Measurements from ENCODE around the gene LENG1. TPM values are rescaled to one million over a fixed set of nuclear protein-coding genes. Genes with fewer than 3 reads are reported as not detected.
"Not testable (repeated sequence)": the region's sequence is repeated elsewhere in the genome, so short reads cannot be mapped to it uniquely, and the experiment has no call there.

The LENG1 gene
- 10 to 100 TPM; 10.2 to 12.8 TPM for total RNA-seq

DNA sequence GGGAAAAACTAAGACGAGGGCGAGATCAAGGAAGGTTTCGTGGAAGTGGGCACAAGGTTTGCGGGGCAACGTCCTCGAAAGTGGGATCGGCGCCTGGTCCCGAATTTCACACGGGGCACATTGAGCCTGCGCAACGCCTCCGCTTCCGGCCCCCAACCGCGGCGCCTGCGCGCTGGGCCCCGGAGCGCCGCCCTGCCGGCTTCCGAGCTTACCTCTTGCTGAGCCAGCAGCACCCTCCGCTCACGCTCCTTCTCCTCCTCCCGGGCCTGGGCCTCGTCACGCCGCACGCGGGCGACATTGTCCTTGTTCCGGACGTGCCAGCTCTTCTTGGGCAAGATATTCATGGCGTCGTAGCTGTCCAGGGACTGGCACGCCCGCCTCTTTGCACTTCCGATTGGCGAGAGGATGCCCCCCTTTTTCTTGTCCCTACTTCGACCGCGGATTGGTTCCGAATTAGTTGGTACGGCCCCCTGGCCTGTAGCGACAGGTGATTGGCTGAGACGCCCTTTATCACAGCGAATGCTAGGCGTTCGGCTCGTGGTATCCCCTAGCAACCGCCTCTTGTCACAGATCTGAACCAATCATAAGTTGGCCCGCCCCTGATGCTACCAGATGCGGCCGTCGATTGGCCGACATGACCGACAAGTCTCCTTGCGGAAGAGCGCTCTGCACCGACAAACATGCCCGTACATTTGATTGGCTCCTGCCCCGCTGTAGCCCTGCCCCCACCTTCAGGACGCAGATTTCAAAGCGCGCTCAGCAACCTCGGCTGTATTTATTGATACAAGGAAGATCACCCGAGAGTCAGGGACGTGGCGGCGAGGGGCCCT is at the start of gene LENG1:
Gene LENG1, minus strand, starts transcription at position 370 of the 830 bp plus-strand sequence. Its CDS starts 26 bp downstream, at position 344.
- POLR2A ChIA-PET, result interaction anchor here (0.7 to 4.1 kb wide), 14 partner anchors 9 to 293 kb away, joined by 3 to 30 read pairs (median 6); partner anchors contain the start of genes CNOT3, MBOAT7, RPS9 and TFPT
- H3K4me1 Mint-ChIP-seq, result peaks cover 39% of the 10 kb centered on the region

GRCh38 chr19:54208784-54209057 is 49.2 kb upstream of the LENG1 start:
- DNase-seq (no peak), ATAC-seq (ENCODE audit: low read depth) (no peak)
- Mint-ChIP-seq H3K4me3 (no peak overlapping the region), H3K9me3 (no peaks in the 10 kb centered on the region), H3K27ac (no peak overlapping the region), H3K4me1 (peaks cover 60% of the 10 kb centered on the region), H3K36me3 (peaks cover 42% of the 10 kb centered on the region), H3K27me3 (peaks cover 4% of the 10 kb centered on the region)
- POLR2A ChIA-PET, result interaction anchor here (0.7 to 3.7 kb wide), 4 partner anchors 8 to 93 kb away, joined by 3 to 21 read pairs (median 12); partner anchors contain the start of genes MBOAT7, PRPF31, RPS9 and TFPT

More for the DNA sequence above, at the start of gene LENG1:
- H3K36me3 Mint-ChIP-seq, result peaks cover 20% of the 10 kb centered on the region
- ATAC-seq (ENCODE audit: low read depth) (peak; percentile 86), DNase-seq (peak; percentile 91)
- H3K9me3 Mint-ChIP-seq, result no peaks in the 10 kb centered on the region
- peak within 1 kb of the TSS; percentile 97 for H3K4me3 Mint-ChIP-seq
- H3K27me3 Mint-ChIP-seq, result no peaks in the 10 kb centered on the region
- peak within 1 kb of the TSS; percentile 99 for H3K27ac Mint-ChIP-seq

GRCh38 chr19:54207983-54208783 is 48.7 kb upstream of the LENG1 start:
- Mint-ChIP-seq H3K4me3 (peak overlapping the region; percentile 41), H3K9me3 (no peaks in the 10 kb centered on the region), H3K4me1 (peaks cover 63% of the 10 kb centered on the region), H3K36me3 (peaks cover 41% of the 10 kb centered on the region), H3K27me3 (peaks cover 4% of the 10 kb centered on the region), H3K27ac (peak overlapping the region; percentile 19)
- ATAC-seq (ENCODE audit: low read depth), result no peak
- no peak for DNase-seq
- POLR2A ChIA-PET, result interaction anchor here (0.7 to 3.7 kb wide), 4 partner anchors 16 to 93 kb away, joined by 3 to 18 read pairs (median 5); partner anchors contain the start of genes LENG1, MBOAT7, PRPF31 and TFPT

DNA sequence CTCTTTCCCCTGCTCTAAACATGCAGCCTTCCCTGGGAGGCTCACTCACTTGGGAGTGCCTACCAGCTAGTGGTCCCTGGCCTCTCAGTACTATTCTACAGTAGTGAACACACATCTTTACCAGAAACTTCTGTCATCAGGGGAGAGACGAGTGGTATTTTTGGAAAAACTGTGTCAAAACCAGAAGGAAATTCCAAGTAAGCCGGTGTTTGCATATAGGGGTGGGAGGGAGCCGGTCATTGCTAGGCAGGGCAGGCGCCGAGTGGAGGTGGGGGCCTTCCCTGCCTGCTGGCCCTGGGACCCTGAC is 48.1 kb upstream of the LENG1 start:
- POLR2A ChIA-PET, result interaction anchor here (0.9 to 1.2 kb wide), 2 partner anchors 18 to 48 kb away, joined by 3 to 7 read pairs; partner anchors contain the start of genes LENG1 and MBOAT7
- Mint-ChIP-seq H3K27ac (peak overlapping the region; percentile 19), H3K9me3 (no peaks in the 10 kb centered on the region), H3K4me1 (peaks cover 69% of the 10 kb centered on the region), H3K36me3 (peaks cover 42% of the 10 kb centered on the region), H3K27me3 (peaks cover 4% of the 10 kb centered on the region), H3K4me3 (peak overlapping the region; percentile 41)
- no peak for ATAC-seq (ENCODE audit: low read depth)
- DNase-seq, result no peak

GRCh38 chr19:54207193-54207592 is 47.7 kb upstream of the LENG1 start:
- peak overlapping the region; percentile 41 for H3K4me3 Mint-ChIP-seq
- DNase-seq, result not testable (repeated sequence)

GRCh38 chr19:54206831-54207177 is 47.3 kb upstream of the LENG1 start:
- POLR2A ChIA-PET, result interaction anchor here (0.7 to 2.6 kb wide), 2 partner anchors 15 to 18 kb away, joined by 3 to 8 read pairs; partner anchors contain the start of gene MBOAT7
- H3K4me3 Mint-ChIP-seq, result no peak overlapping the region
- no peak overlapping the region for H3K27ac Mint-ChIP-seq
- H3K4me1 Mint-ChIP-seq, result peaks cover 75% of the 10 kb centered on the region
- no peak for DNase-seq
- H3K27me3 Mint-ChIP-seq, result peaks cover 4% of the 10 kb centered on the region
- ATAC-seq (ENCODE audit: low read depth), result no peak
- H3K36me3 Mint-ChIP-seq, result peaks cover 49% of the 10 kb centered on the region
- no peaks in the 10 kb centered on the region for H3K9me3 Mint-ChIP-seq

More at GRCh38 chr19:54207193-54207592, 47.7 kb upstream of the LENG1 start:
- H3K27ac Mint-ChIP-seq; POLR2A ChIA-PET; H3K27me3 Mint-ChIP-seq; ATAC-seq (ENCODE audit: low read depth); H3K9me3 Mint-ChIP-seq: not testable (repeated sequence)
- H3K4me1 Mint-ChIP-seq, result peaks cover 73% of the 10 kb centered on the region
- peaks cover 46% of the 10 kb centered on the region for H3K36me3 Mint-ChIP-seq

GRCh38 chr19:54206030-54206830 is 46.7 kb upstream of the LENG1 start:
- H3K4me3 Mint-ChIP-seq, result no peak overlapping the region
- no peak for DNase-seq

GRCh38 chr19:54204767-54205468 is 45.4 kb upstream of the LENG1 start:
- H3K4me3 Mint-ChIP-seq, result no peak overlapping the region
- POLR2A ChIA-PET, result interaction anchor here (1.2 to 2.6 kb wide), 2 partner anchors 13 to 17 kb away, joined by 4 to 8 read pairs; no protein-coding TSS in a partner anchor
- DNase-seq (no peak), ATAC-seq (ENCODE audit: low read depth) (no peak)
- no peaks in the 10 kb centered on the region for H3K9me3 Mint-ChIP-seq
- H3K27me3 Mint-ChIP-seq, result no peaks in the 10 kb centered on the region
- H3K27ac Mint-ChIP-seq, result no peak overlapping the region
- peaks cover 65% of the 10 kb centered on the region for H3K4me1 Mint-ChIP-seq
- H3K36me3 Mint-ChIP-seq, result peaks cover 46% of the 10 kb centered on the region

More at GRCh38 chr19:54206030-54206830, 46.7 kb upstream of the LENG1 start:
- H3K36me3 Mint-ChIP-seq, result peaks cover 53% of the 10 kb centered on the region
- peaks cover 4% of the 10 kb centered on the region for H3K27me3 Mint-ChIP-seq
- POLR2A ChIA-PET, result interaction anchor here (0.7 to 2.6 kb wide), 3 partner anchors 14 to 18 kb away, joined by 3 to 8 read pairs (median 4); partner anchors contain the start of gene MBOAT7
- H3K4me1 Mint-ChIP-seq, result peaks cover 76% of the 10 kb centered on the region
- no peak for ATAC-seq (ENCODE audit: low read depth)
- H3K27ac Mint-ChIP-seq, result no peak overlapping the region
- no peaks in the 10 kb centered on the region for H3K9me3 Mint-ChIP-seq

- Mint-ChIP-seq H3K36me3 (peaks cover 41% of the 10 kb centered on the region), H3K9me3 (no peaks in the 10 kb centered on the region), H3K27ac (peak overlapping the region; percentile 54), H3K4me3 (peak overlapping the region; percentile 100), H3K27me3 (no peaks in the 10 kb centered on the region), H3K4me1 (peaks cover 59% of the 10 kb centered on the region)
- POLR2A ChIA-PET, result interaction anchor here (5.7 kb wide), 1 partner anchor 14 kb away, joined by 106 read pairs; the partner anchor contains the start of genes MBOAT7 and TSEN34
- ATAC-seq (ENCODE audit: low read depth) (no peak), DNase-seq (no peak)
Measured at GRCh38 chr19:54203151-54203611, 43.7 kb upstream of the LENG1 start.

- no peaks in the 10 kb centered on the region for H3K9me3 Mint-ChIP-seq
- POLR2A ChIA-PET, result interaction anchor here (2.8 to 5.7 kb wide), 3 partner anchors 8 to 42 kb away, joined by 17 to 106 read pairs (median 21); partner anchors contain the start of genes LENG1, MBOAT7 and TSEN34
- DNase-seq (no peak), ATAC-seq (ENCODE audit: low read depth) (no peak)
- peak overlapping the region; percentile 100 for H3K27ac Mint-ChIP-seq
- peak overlapping the region; percentile 100 for H3K4me3 Mint-ChIP-seq
- H3K4me1 Mint-ChIP-seq, result peaks cover 47% of the 10 kb centered on the region
- H3K27me3 Mint-ChIP-seq, result no peaks in the 10 kb centered on the region
- peaks cover 33% of the 10 kb centered on the region for H3K36me3 Mint-ChIP-seq
Measured at GRCh38 chr19:54201980-54202379, 42.5 kb upstream of the LENG1 start.

DNA sequence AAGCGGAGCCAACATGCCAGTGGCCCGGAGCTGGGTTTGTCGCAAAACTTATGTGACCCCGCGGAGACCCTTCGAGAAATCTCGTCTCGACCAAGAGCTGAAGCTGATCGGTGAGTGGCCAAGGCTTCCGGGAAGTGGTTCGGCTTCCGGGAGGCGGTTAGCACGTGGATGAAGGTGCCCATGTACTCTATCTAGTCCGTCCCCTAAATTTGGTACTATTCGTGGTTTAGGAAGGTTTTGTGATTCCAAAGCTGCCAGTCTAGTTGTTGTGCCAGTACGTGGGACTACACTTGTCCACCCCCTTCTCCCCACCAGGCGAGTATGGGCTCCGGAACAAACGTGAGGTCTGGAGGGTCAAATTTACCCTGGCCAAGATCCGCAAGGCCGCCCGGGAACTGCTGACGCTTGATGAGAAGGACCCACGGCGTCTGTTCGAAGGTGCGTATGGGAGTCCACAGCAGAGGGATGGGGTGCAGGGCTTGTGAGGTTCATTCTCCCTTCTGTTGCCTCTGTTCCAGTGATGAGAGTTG is 41.7 kb upstream of the LENG1 start:
- no peak for ATAC-seq (ENCODE audit: low read depth)
- Mint-ChIP-seq H3K9me3 (no peaks in the 10 kb centered on the region), H3K36me3 (peaks cover 28% of the 10 kb centered on the region), H3K4me3 (peak overlapping the region; percentile 100), H3K27me3 (no peaks in the 10 kb centered on the region), H3K27ac (peak overlapping the region; percentile 100), H3K4me1 (peaks cover 40% of the 10 kb centered on the region)
- no peak for DNase-seq
- POLR2A ChIA-PET, result interaction anchor here (0.7 to 5.7 kb wide), 11 partner anchors 9 to 772 kb away, joined by 3 to 106 read pairs (median 8); partner anchors contain the start of genes CNOT3, LENG1, LENG8 and MBOAT7
